ENCODE measurements around the gene SLC25A21. TPM values are rescaled to one million over a fixed set of nuclear protein-coding genes. Genes with fewer than 3 reads are reported as not detected.

Gene SLC25A21
- total and polyA plus RNA-seq, 2 of the 13 experiments (the other 11 are each of a cell fraction or from before 2014, with no cell fraction given), result 1.9 to 2.9 TPM

- CTCF ChIA-PET (ENCODE audit: low intra/inter-chr PET ratio, low total read pairs), result no interaction called here
- Histone ChIP-seq H2AFZ (ENCODE audit: low read length) (no peak overlapping the region), H3K4me1 (ENCODE audit: insufficient read depth, low read length) (no peaks in the 10 kb centered on the region), H3K27me3 (ENCODE audit: control insufficient read depth in 1 of 2, insufficient read depth in 2 of 2, low read length in 2 of 2) (no peaks in the 10 kb centered on the region), H3K4me2 (ENCODE audit: low read depth, low read length) (no peak overlapping the region), H3K36me3 (replicated peaks in 1 of 2; ENCODE audit: control insufficient read depth in 1 of 2, insufficient read depth in 2 of 2, low read length in 2 of 2) (no peaks in the 10 kb centered on the region), H3K9me3 (ENCODE audit: low read length) (peaks cover 9% of the 10 kb centered on the region), H3K4me3 (replicated peaks in 1 of 3; ENCODE audit: insufficient read depth in 1 of 3, low read depth in 2 of 3, low read length in 3 of 3) (no peak overlapping the region), H3K9ac (ENCODE audit: insufficient read depth, low read depth, low read length) (no peak overlapping the region), H3K79me2 (ENCODE audit: insufficient read depth, low read length) (no peaks in the 10 kb centered on the region), H3K27ac (ENCODE audit: extremely low read length, insufficient read depth, low read length) (no peak overlapping the region), H4K20me1 (ENCODE audit: insufficient read depth, low read length) (no peaks in the 10 kb centered on the region)
- in situ Hi-C loops (cut with HindIII; ENCODE audit: extremely low pct_ligation_motif_present, low pct_unique_long_range_greater_than_20kb) (no loop called here), intact Hi-C loops (cut with micrococcal nuclease; ENCODE audit: unreplicated experiment) (no loop called here)
- DNase-seq (ENCODE audit: low spot score) (no peak), ATAC-seq (no peak), FAIRE-seq (no peak)
- WGBS (ENCODE audit: low lambda C conversion rate), result 39% methylated on average over 6 of the region's 6 CpGs
- TF ChIP-seq KAT2B (IDR thresholded peaks at IDR 0.05; ENCODE audit: borderline replicate concordance, low read depth, low read length), result 0 out of 2 replicates have a peak, but pooled peaks have one; percentile 2
- TF ChIP-seq ZNF567 (CRISPR knock-in tag; IDR thresholded peaks at IDR 0.05; ENCODE audit: borderline replicate concordance), result no peak
- no TSS peak for BruUV-seq (replicated peaks)
- POLR2A ChIA-PET, result no interaction called here
Measured at GRCh38 chr14:36757734-36758601, 414.4 kb downstream of the SLC25A21 start.

GRCh38 chr14:36756226-36756625 is 416.2 kb downstream of the SLC25A21 start:
- POLR2A ChIA-PET, result no interaction called here
- ATAC-seq, result no peak; the same call in 2 of the 3 replicates
- peak; percentile 22; the same call in 1 of the 2 replicates for TF ChIP-seq CREB1 (IDR thresholded peaks at IDR 0.05)
- TF ChIP-seq CREB1 (CRISPR knock-in tag; IDR thresholded peaks at IDR 0.05), result no peak
- TF ChIP-seq PRDM10 (CRISPR knock-in tag; IDR thresholded peaks at IDR 0.05; ENCODE audit: low read depth), result no peak

More at GRCh38 chr14:36756226-36756625, 416.2 kb downstream of the SLC25A21 start:
- Histone ChIP-seq H3K27me3 (ENCODE audit: control insufficient read depth in 1 of 2, insufficient read depth in 2 of 2, low read length in 2 of 2) (no peaks in the 10 kb centered on the region), H3K9ac (ENCODE audit: insufficient read depth, low read depth, low read length) (no peak overlapping the region), H3K4me3 (replicated peaks in 1 of 3; ENCODE audit: insufficient read depth in 1 of 3, low read depth in 2 of 3, low read length in 3 of 3) (no peak overlapping the region), H3K36me3 (replicated peaks in 1 of 2; ENCODE audit: control insufficient read depth in 1 of 2, insufficient read depth in 2 of 2, low read length in 2 of 2) (no peaks in the 10 kb centered on the region), H3K4me1 (ENCODE audit: insufficient read depth, low read length) (no peaks in the 10 kb centered on the region), H4K20me1 (ENCODE audit: insufficient read depth, low read length) (no peaks in the 10 kb centered on the region), H3K79me2 (ENCODE audit: insufficient read depth, low read length) (no peaks in the 10 kb centered on the region), H3K9me3 (ENCODE audit: low read length) (peaks cover 21% of the 10 kb centered on the region), H2AFZ (ENCODE audit: low read length) (no peak overlapping the region), H3K27ac (ENCODE audit: extremely low read length, insufficient read depth, low read length) (no peak overlapping the region), H3K4me2 (ENCODE audit: low read depth, low read length) (no peak overlapping the region)
- CTCF ChIA-PET (ENCODE audit: low intra/inter-chr PET ratio, low total read pairs), result no interaction called here
- BruUV-seq (replicated peaks), result no TSS peak
- no peak for FAIRE-seq
- intact Hi-C loops (cut with micrococcal nuclease; ENCODE audit: unreplicated experiment) (no loop called here), in situ Hi-C loops (cut with HindIII; ENCODE audit: extremely low pct_ligation_motif_present, low pct_unique_long_range_greater_than_20kb) (no loop called here)
- no peak for DNase-seq (ENCODE audit: low spot score)
- 51% methylated on average over 12 of the region's 12 CpGs for WGBS (ENCODE audit: low lambda C conversion rate)
